Kasumi-1 (cell line): ENCODE results near the gene ARPC1B.
A peak's percentile ranks its signal among the peaks of the same experiment; 100 is the strongest.
"Not testable (repeated sequence)": the region's sequence is repeated elsewhere in the genome, so short reads cannot be mapped to it uniquely, and the experiment has no call there.

ENCODE experiments used
- DNase-seq, 2 experiments: peaks; one replicate each; lab custom pipeline; 2025; lab: John Stamatoyannopoulos, UW

ARPC1B gene

GRCh38 chr7:99374111-99375064 is at the start of gene ARPC1B:
ARPC1B (plus strand) TSS chr7:99374730; CDS start chr7:99385715, 10,985 bp downstream.
- peak; percentile 64 to 75 for DNase-seq

- DNase-seq: no peak
These were observed 49.5 kb upstream of the ARPC1B start for GRCh38 chr7:99325001-99325493.

- peak; percentile 86 to 88 for DNase-seq
These were observed 48.7 kb upstream of the ARPC1B start, which contains the start of gene ARPC1A for GRCh38 chr7:99325592-99326407. ARPC1A (plus strand) TSS chr7:99325898; CDS start chr7:99333354, 7,456 bp downstream.

GRCh38 chr7:99326408-99326782 is 48.1 kb upstream of the ARPC1B start:
- peak in 1 of 2 experiments; percentile 26 for DNase-seq

GRCh38 chr7:99330314-99330961 is 44.1 kb upstream of the ARPC1B start:
- peak; percentile 85 for DNase-seq

- DNase-seq: no peak
These were observed 43.5 kb upstream of the ARPC1B start for GRCh38 chr7:99331002-99331401.

- no peak for DNase-seq
These were observed 34.9 kb upstream of the ARPC1B start for GRCh38 chr7:99339595-99339994.

GRCh38 chr7:99340659-99341058 is 33.9 kb upstream of the ARPC1B start:
- DNase-seq: no peak

- no peak for DNase-seq
These were observed 30.4 kb upstream of the ARPC1B start for GRCh38 chr7:99344061-99344647.

GRCh38 chr7:99350641-99351040 is 23.9 kb upstream of the ARPC1B start:
- DNase-seq: not testable (repeated sequence)

- no peak for DNase-seq
These were observed 22.3 kb upstream of the ARPC1B start for GRCh38 chr7:99352247-99352646.

GRCh38 chr7:99355098-99355497 is 19.4 kb upstream of the ARPC1B start:
- DNase-seq: no peak

GRCh38 chr7:99357701-99358490 is 16.6 kb upstream of the ARPC1B start:
- no peak for DNase-seq

- DNase-seq: not testable (repeated sequence)
These were observed 16.0 kb upstream of the ARPC1B start for GRCh38 chr7:99358521-99358920.

- DNase-seq: no peak
These were observed 14.9 kb upstream of the ARPC1B start for GRCh38 chr7:99359465-99360154.

- no peak for DNase-seq
These were observed 11.7 kb upstream of the ARPC1B start for GRCh38 chr7:99362801-99363200.

GRCh38 chr7:99363286-99363685 is 11.2 kb upstream of the ARPC1B start:
- no peak for DNase-seq

- DNase-seq: peak; percentile 10 to 19
These were observed 9.0 kb upstream of the ARPC1B start for GRCh38 chr7:99365318-99366141.

- no peak for DNase-seq
These were observed 7.9 kb upstream of the ARPC1B start for GRCh38 chr7:99366646-99367045.
